GM18858 (cell line): ENCODE measurements around the gene DIS3L2.
"Not testable (repeated sequence)": the region's sequence is repeated elsewhere in the genome, so short reads cannot be mapped to it uniquely, and the experiment has no call there.

Experiments
- ATAC-seq: cut with Tn5 transposase; IDR thresholded peaks from one replicate; pipeline ENCODE4 v1.9.1; 2021; ENCODE audit not compliant: unreplicated experiment

DIS3L2 gene

GRCh38 chr2:232111551-232111950 lies 150.0 kb downstream of the DIS3L2 start:
- ATAC-seq, result no peak

GRCh38 chr2:232113821-232114220 lies 152.3 kb downstream of the DIS3L2 start:
- ATAC-seq, result no peak

- ATAC-seq, result not testable (repeated sequence)
These were observed 154.3 kb downstream of the DIS3L2 start for GRCh38 chr2:232115728-232116361.

GRCh38 chr2:232116852-232117251 lies 155.3 kb downstream of the DIS3L2 start:
- ATAC-seq, result no peak

- no peak for ATAC-seq
These were observed 155.9 kb downstream of the DIS3L2 start for GRCh38 chr2:232117413-232117812.

GRCh38 chr2:232120911-232121310 lies 159.4 kb downstream of the DIS3L2 start:
- no peak for ATAC-seq

GRCh38 chr2:232124309-232124708 lies 162.8 kb downstream of the DIS3L2 start:
- ATAC-seq, result no peak

- ATAC-seq, result no peak
These were observed 165.0 kb downstream of the DIS3L2 start for GRCh38 chr2:232126301-232127099.

GRCh38 chr2:232129483-232129882 lies 168.0 kb downstream of the DIS3L2 start:
- ATAC-seq, result no peak

- no peak for ATAC-seq
These were observed 170.7 kb downstream of the DIS3L2 start for GRCh38 chr2:232132181-232132580.

GRCh38 chr2:232133078-232133477 lies 171.6 kb downstream of the DIS3L2 start:
- ATAC-seq, result no peak

- ATAC-seq, result no peak
These were observed 173.4 kb downstream of the DIS3L2 start for GRCh38 chr2:232134939-232135338.

- ATAC-seq, result no peak
These were observed 176.0 kb downstream of the DIS3L2 start for GRCh38 chr2:232137356-232138147.

- no peak for ATAC-seq
These were observed 176.9 kb downstream of the DIS3L2 start for GRCh38 chr2:232138441-232138840.

GRCh38 chr2:232139171-232139594 lies 177.7 kb downstream of the DIS3L2 start:
- no peak for ATAC-seq

- no peak for ATAC-seq
These were observed 178.5 kb downstream of the DIS3L2 start for GRCh38 chr2:232139786-232140562.

- no peak for ATAC-seq
These were observed 180.1 kb downstream of the DIS3L2 start for GRCh38 chr2:232141591-232141990.

GRCh38 chr2:232142049-232142448 lies 180.5 kb downstream of the DIS3L2 start:
- ATAC-seq, result no peak

GRCh38 chr2:232142502-232142901 lies 181.0 kb downstream of the DIS3L2 start:
- no peak for ATAC-seq

- ATAC-seq, result no peak
These were observed 184.8 kb downstream of the DIS3L2 start for GRCh38 chr2:232146294-232146693.
